ENCODE results near the gene EMC1.

DNA sequence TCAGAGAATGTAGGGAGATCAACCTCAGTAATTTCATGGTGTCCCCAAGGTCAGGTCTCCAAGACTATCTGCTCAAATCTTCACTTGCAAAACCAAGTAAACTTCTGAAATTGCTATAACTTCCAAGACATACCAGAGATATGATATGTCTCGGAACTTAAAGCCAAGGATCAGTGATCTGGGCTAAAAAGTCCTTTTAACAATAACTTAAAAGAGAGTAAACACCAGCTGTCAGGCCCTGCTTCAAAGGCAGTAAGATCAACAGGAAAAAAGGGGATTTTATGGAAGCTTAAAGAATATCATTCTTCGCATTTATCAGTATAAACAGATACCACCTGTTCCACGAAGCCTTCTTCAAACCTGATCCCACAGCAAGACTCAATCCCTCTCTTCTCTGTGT lies 55.0 kb downstream of the EMC1 start:
- TF ChIP-seq CTCF (IDR thresholded peaks at IDR 0.05): no peak
- no peak for TF ChIP-seq POLR2A (IDR thresholded peaks at IDR 0.05)
- TF ChIP-seq POLR2AphosphoS5 (IDR thresholded peaks at IDR 0.05): no peak

All from breast epithelium (tissue), 3 donors.